ENCODE measurements around the gene SLC17A8.

DNA sequence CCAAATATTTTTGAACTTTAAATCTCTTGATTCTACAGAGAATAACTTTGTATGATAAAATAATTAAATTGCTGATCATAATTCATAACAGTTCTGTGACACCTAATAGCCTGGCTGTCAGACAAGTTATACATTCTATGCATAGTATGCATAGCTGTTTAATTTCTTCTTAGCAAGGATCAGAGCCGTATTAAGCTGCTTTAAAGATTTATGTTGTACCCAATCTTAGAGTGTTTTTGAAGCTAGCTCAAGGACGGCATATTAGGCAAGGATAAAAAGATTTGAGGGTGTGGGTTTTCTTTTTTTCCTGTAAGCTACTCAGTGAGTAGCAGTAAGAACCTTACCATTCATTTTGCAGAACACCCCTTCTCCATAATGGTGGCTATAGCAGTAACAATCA is 45.9 kb downstream of the SLC17A8 start:
- TF ChIP-seq EZH2 (IDR thresholded peaks at IDR 0.05; ENCODE audit: low read depth), result no peak
- no peak for TF ChIP-seq CTCF (conservative IDR thresholded peaks at IDR 0.05)

Measured in PC-9 (cell line).